BJ (cell line): ENCODE results near the gene AKR1B1. TPM values are rescaled to one million over a fixed set of nuclear protein-coding genes. Genes with fewer than 3 reads are reported as not detected.

ENCODE experiments used
- CTCF ChIA-PET: fragments of 350-600 bp; formaldehyde crosslinking; extraction: SDS; loops from one replicate; lab custom pipeline; 2021; ENCODE audit warnings: antibody characterized with exemption, inconsistent platforms; lab: Yijun Ruan, JAX
- POLR2A ChIA-PET: fragments of 300-600 bp; sonication (Branson Sonifier 250); formaldehyde crosslinking; extraction: SDS; loops from one replicate; lab custom pipeline; 2021; ENCODE audit warnings: antibody characterized with exemption; lab: Charles Lee
- DNase-seq: peaks from one replicate; pipeline ENCODE4 v3.0.0-alpha.2; 2011; ENCODE audit warnings: low read depth
- H3K27me3 ChIP-seq: 2 replicates; pipeline ENCODE4 v1.6.0; 2011; ENCODE audit warnings: low read length; ENCODE audit not compliant: control insufficient read depth, insufficient read depth
- H3K36me3 ChIP-seq: 2 replicates; pipeline ENCODE4 v1.5.1; 2011; ENCODE audit warnings: low read length; ENCODE audit not compliant: control insufficient read depth, insufficient read depth
- H3K4me3 ChIP-seq: 2 replicates; pipeline ENCODE4 v1.5.1; 2011; ENCODE audit warnings: low read depth, mild to moderate bottlenecking, control low read depth, low read length
- polyA plus RNA-seq: library from polyadenylated mRNA; depleted of rRNA; stranded (reverse); fragments of >200 nt; gene quantifications from 2 replicates; pipeline ENCODE4 v1.2.3, GENCODE V29; 2011
- TF ChIP-seq, protein P1 (sequence below): IDR thresholded peaks from 2 replicates; pipeline ENCODE4 v1.5.1; 2011; ENCODE audit warnings: low read depth, mild to moderate bottlenecking, control low read depth, inconsistent platforms, low read length, moderate library complexity; ENCODE audit not compliant: insufficient read depth

Gene AKR1B1
- polyA plus RNA-seq, 1 experiment = 331 TPM

DNA sequence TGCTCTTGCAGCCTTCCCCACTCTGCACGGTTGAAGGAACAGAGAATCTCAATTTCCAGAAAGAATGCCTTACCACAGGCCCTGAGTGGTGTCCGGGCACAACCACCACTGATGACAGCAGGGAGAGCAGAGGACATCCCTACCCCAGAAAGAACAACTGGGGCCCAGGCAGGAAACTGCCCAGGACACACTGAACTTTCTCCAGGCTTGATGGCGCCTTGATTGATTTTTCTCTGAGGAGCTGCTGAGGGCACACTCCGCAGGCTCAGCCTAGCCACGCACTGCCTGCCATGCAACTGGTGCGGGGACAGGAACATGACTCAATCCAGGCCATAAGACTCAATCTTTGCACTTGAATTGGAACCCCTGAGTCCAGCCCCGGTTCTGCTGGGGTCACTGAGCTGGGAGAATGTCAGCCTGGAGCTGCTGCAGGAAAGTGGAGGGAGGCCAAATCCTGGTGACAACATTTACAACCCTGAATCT is 5.9 kb downstream of the AKR1B1 start:
- DNase-seq = no peak
- ChIA-PET CTCF (interaction anchor here (0.8 to 2.0 kb wide), 8 partner anchors 8 to 61 kb away, joined by 3 to 17 read pairs (median 4); no protein-coding TSS in a partner anchor), POLR2A (no interaction called here)
- Histone ChIP-seq H3K36me3 (peaks cover 14% of the 10 kb centered on the region), H3K27me3 (no peaks in the 10 kb centered on the region), H3K4me3 (no peak overlapping the region)
- TF ChIP-seq, protein P1, sequence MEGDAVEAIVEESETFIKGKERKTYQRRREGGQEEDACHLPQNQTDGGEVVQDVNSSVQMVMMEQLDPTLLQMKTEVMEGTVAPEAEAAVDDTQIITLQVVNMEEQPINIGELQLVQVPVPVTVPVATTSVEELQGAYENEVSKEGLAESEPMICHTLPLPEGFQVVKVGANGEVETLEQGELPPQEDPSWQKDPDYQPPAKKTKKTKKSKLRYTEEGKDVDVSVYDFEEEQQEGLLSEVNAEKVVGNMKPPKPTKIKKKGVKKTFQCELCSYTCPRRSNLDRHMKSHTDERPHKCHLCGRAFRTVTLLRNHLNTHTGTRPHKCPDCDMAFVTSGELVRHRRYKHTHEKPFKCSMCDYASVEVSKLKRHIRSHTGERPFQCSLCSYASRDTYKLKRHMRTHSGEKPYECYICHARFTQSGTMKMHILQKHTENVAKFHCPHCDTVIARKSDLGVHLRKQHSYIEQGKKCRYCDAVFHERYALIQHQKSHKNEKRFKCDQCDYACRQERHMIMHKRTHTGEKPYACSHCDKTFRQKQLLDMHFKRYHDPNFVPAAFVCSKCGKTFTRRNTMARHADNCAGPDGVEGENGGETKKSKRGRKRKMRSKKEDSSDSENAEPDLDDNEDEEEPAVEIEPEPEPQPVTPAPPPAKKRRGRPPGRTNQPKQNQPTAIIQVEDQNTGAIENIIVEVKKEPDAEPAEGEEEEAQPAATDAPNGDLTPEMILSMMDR = no peak

DNA sequence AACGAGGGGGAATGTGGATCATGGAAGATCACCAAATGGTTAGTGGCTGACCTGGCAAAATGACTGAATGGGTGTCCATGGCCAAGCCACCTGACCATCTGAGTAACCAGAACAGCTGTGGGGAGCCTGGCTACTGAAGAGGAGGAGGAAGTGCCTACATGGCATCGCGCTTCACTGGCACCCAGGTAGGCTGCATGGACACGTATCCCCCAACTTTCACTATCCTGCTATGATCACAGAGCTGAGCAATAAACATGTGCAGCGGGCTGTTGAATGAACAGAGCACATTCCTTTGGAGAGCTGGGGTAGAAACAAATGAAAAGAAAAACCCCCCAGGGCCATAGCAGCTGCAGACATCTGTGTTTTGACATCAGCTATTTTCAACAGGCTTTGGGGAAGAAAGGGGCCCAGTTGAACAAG is 6.5 kb downstream of the AKR1B1 start:
- Histone ChIP-seq H3K36me3 (peaks cover 18% of the 10 kb centered on the region), H3K4me3 (no peak overlapping the region), H3K27me3 (no peaks in the 10 kb centered on the region)
- POLR2A ChIA-PET = no interaction called here
- no peak for DNase-seq
- TF ChIP-seq, protein P1 = no peak
- CTCF ChIA-PET = interaction anchor here (0.8 to 2.0 kb wide), 6 partner anchors 9 to 61 kb away, joined by 3 to 17 read pairs (median 4); no protein-coding TSS in a partner anchor

DNA sequence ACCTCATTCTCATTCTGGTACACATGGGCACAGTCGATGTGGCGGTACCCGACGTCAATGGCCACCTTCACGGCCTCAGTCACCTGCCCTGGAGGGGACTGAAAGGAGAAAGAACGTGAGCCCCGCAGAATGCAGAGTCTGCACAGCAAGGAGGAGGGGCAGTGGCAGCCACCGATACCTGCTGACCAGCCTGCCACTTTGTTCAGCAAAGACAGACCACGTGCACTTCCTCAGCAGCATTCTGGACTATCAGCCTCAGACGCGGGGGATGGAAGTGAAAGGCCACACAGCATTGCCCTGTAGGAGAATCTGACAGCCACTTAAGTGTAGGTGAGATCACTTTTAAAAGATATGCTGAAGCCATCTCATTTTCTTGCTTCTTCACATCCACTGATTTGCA is 7.2 kb downstream of the AKR1B1 start:
- TF ChIP-seq, protein P1 = no peak
- DNase-seq = no peak
- Histone ChIP-seq H3K36me3 (peaks cover 24% of the 10 kb centered on the region), H3K27me3 (no peaks in the 10 kb centered on the region), H3K4me3 (no peak overlapping the region)
- ChIA-PET CTCF (no interaction called here), POLR2A (no interaction called here)

DNA sequence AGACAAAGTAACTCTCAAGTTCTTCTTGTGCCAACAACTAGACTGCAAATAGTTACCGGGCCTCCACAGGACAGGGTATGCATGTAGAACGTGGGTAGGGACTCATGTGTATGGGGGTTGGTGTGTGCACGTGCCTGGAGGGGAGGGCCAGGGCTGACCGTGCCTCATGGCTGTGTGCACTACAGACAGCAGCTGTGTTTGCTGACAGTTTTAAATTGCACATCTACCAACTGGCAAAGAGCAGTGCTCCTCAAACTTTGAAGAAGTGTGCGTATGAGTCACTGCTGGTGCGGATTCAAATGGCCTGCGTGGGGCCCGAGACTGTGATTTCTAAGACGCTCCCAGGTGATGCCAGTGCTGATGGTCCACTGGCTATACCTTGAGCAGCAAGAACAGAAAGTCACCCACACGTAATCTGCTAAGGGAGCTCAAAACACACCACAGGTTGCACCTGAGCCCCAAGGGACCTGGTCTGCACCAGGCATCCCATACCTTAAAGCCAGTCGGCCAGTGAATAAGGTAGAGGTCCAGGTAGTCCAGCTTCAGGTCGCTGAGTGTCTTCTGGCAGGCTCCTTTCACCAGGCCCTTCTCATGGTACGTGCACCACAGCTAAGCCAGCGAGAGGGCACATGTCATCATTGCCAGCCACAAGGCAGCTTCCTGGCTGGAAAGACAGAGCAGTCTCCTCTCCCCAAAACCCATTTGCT is 8.5 kb downstream of the AKR1B1 start:
- TF ChIP-seq, protein P1 = no peak
- no peaks in the 10 kb centered on the region for H3K27me3 ChIP-seq
- ChIA-PET CTCF (interaction anchor here (0.8 to 1.6 kb wide), 5 partner anchors 12 to 64 kb away, joined by 3 to 11 read pairs (median 4); no protein-coding TSS in a partner anchor), POLR2A (no interaction called here)
- peaks cover 27% of the 10 kb centered on the region for H3K36me3 ChIP-seq
- no peak for DNase-seq
- no peak overlapping the region for H3K4me3 ChIP-seq

DNA sequence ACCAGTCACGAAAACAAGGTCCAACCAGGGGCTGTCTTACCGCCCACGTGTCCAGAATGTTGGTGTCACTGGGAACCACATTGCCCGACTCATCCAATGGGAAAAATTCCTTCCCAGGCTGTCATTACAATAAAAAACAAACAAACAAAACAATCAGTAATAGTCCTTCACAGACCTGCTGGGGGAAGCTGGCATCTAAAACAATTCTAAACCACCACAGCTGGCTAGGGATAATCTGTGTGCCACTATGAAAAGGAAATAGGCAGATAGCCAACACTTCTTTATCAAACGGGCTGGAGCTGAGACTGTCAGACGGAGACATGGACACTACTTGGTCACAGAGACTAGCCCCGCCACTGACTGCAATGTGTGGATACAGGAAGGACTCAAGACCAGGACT is 9.2 kb downstream of the AKR1B1 start:
- POLR2A ChIA-PET = no interaction called here
- Histone ChIP-seq H3K36me3 (peaks cover 27% of the 10 kb centered on the region), H3K4me3 (no peak overlapping the region), H3K27me3 (no peaks in the 10 kb centered on the region)
- no peak for DNase-seq
- CTCF ChIA-PET = interaction anchor here (0.8 to 8.0 kb wide), 6 partner anchors 8 to 63 kb away, joined by 3 to 81 read pairs (median 6); partner anchors contain the start of gene AKR1B1
- TF ChIP-seq, protein P1 = no peak
